ENCODE measurements around the gene TNFRSF4.

DNA sequence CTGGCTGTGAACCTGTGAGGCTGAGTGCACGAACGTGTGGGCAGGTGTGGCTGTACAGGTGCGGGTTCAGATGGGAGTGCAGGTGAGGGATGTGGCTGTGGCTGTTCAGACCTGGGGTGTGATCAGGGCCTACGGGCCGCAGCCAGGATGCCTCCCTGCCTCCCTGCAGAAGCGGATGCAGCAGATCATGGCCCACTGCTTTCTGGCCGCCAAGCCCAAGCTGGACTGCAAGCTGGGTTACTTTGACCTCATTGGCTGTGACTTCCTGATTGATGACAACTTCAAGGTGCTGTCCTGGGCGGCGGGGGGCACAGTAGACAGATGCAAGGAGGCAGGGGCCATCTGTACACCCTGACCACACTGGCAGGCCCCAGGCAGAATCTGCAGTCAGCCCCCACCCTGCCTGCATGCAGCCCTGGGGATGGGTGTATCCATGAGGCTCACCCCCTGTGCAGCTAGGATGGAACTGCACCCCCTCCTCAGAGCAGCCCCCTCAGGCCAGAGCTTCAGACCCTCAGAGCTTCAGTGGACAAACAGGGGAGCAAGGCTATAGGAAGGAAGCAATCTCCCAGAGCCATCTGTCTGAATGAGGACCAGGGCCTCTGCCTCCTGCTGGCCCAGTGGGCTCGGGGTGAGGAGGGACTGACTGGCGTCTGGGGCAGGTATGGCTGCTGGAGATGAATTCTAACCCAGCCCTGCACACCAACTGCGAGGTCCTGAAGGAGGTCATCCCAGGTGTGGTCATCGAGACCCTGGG lies 17.3 kb downstream of the TNFRSF4 start:
- TF ChIP-seq TAF1 (conservative IDR thresholded peaks at IDR 0.05): no peak
- TF ChIP-seq, protein P1, sequence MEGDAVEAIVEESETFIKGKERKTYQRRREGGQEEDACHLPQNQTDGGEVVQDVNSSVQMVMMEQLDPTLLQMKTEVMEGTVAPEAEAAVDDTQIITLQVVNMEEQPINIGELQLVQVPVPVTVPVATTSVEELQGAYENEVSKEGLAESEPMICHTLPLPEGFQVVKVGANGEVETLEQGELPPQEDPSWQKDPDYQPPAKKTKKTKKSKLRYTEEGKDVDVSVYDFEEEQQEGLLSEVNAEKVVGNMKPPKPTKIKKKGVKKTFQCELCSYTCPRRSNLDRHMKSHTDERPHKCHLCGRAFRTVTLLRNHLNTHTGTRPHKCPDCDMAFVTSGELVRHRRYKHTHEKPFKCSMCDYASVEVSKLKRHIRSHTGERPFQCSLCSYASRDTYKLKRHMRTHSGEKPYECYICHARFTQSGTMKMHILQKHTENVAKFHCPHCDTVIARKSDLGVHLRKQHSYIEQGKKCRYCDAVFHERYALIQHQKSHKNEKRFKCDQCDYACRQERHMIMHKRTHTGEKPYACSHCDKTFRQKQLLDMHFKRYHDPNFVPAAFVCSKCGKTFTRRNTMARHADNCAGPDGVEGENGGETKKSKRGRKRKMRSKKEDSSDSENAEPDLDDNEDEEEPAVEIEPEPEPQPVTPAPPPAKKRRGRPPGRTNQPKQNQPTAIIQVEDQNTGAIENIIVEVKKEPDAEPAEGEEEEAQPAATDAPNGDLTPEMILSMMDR (IDR thresholded peaks at IDR 0.05; ENCODE audit: low read depth, low read length, missing input control): no peak
- TF ChIP-seq, protein P2, sequence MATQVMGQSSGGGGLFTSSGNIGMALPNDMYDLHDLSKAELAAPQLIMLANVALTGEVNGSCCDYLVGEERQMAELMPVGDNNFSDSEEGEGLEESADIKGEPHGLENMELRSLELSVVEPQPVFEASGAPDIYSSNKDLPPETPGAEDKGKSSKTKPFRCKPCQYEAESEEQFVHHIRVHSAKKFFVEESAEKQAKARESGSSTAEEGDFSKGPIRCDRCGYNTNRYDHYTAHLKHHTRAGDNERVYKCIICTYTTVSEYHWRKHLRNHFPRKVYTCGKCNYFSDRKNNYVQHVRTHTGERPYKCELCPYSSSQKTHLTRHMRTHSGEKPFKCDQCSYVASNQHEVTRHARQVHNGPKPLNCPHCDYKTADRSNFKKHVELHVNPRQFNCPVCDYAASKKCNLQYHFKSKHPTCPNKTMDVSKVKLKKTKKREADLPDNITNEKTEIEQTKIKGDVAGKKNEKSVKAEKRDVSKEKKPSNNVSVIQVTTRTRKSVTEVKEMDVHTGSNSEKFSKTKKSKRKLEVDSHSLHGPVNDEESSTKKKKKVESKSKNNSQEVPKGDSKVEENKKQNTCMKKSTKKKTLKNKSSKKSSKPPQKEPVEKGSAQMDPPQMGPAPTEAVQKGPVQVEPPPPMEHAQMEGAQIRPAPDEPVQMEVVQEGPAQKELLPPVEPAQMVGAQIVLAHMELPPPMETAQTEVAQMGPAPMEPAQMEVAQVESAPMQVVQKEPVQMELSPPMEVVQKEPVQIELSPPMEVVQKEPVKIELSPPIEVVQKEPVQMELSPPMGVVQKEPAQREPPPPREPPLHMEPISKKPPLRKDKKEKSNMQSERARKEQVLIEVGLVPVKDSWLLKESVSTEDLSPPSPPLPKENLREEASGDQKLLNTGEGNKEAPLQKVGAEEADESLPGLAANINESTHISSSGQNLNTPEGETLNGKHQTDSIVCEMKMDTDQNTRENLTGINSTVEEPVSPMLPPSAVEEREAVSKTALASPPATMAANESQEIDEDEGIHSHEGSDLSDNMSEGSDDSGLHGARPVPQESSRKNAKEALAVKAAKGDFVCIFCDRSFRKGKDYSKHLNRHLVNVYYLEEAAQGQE (IDR thresholded peaks at IDR 0.05): no peak
- TF ChIP-seq EGR1 (IDR thresholded peaks at IDR 0.05; ENCODE audit: low read depth in 2 of 2): no peak
